ENCODE results near the gene RIC8B. TPM values are rescaled to one million over a fixed set of nuclear protein-coding genes. Genes with fewer than 3 reads are reported as not detected.

Gene RIC8B
- total and polyA plus RNA-seq, 2 of the 13 experiments (the other 11 are each of a cell fraction or from before 2014, with no cell fraction given) = 5.1 to 7.5 TPM

- TF ChIP-seq ARID5B (CRISPR knock-in tag; IDR thresholded peaks at IDR 0.05) (0 out of 2 replicates have a peak, but pooled peaks have one; percentile 10), ZNF737 (CRISPR knock-in tag; IDR thresholded peaks at IDR 0.05; ENCODE audit: borderline replicate concordance) (no peak), XRCC5 (optimal IDR thresholded peaks at IDR 0.05; ENCODE audit: low read length) (peak; percentile 25), ZSCAN9 (CRISPR knock-in tag; IDR thresholded peaks at IDR 0.05; ENCODE audit: borderline replicate concordance) (no peak), ZNF724P (CRISPR knock-in tag; IDR thresholded peaks at IDR 0.05; ENCODE audit: borderline replicate concordance) (0 out of 2 replicates have a peak, but pooled peaks have one; percentile 23), GABPA (IDR thresholded peaks at IDR 0.05; ENCODE audit: low read depth, low read length) (no peak), GABPA (CRISPR knock-in tag; IDR thresholded peaks at IDR 0.05; ENCODE audit: low read depth) (0 out of 2 replicates have a peak, but pooled peaks have one; percentile 22), CEBPB (IDR thresholded peaks at IDR 0.05; ENCODE audit: borderline replicate concordance, low read depth, low read length) (no peak), ZNF543 (CRISPR knock-in tag; IDR thresholded peaks at IDR 0.05) (no peak), MAX (IDR thresholded peaks at IDR 0.05) (peak; percentile 30; the same call in 1 of the 2 replicates), ZSCAN22 (CRISPR knock-in tag; IDR thresholded peaks at IDR 0.05) (no peak), FOXK2 (IDR thresholded peaks at IDR 0.05) (no peak), BHLHE40 (IDR thresholded peaks at IDR 0.05; ENCODE audit: low read length) (no peak), KMT2A (CRISPR knock-in tag; IDR thresholded peaks at IDR 0.05) (no peak), RFXANK (CRISPR knock-in tag; IDR thresholded peaks at IDR 0.05) (no peak), SOX13 (IDR thresholded peaks at IDR 0.05) (no peak), SOX13 (CRISPR knock-in tag; conservative IDR thresholded peaks at IDR 0.05 in 1 of 2, IDR thresholded peaks at IDR 0.05 in 1 of 2) (0 out of 4 replicates have a peak, but pooled peaks of 1 of the 2 experiments have one; percentile 8), ZNF746 (CRISPR knock-in tag; IDR thresholded peaks at IDR 0.05) (no peak)
Observed at GRCh38 chr12:106757623-106758348, 16.7 kb upstream of the RIC8B start (continued).

Data from HepG2 (cell line).